ENCODE results near the gene C1QTNF5. TPM values are rescaled to one million over a fixed set of nuclear protein-coding genes. Genes with fewer than 3 reads are reported as not detected.

C1QTNF5 gene
- total and polyA plus RNA-seq, 2 of the 8 experiments (the other 6 are each of a cell fraction or from before 2014, with no cell fraction given): 2.2 to 2.7 TPM

DNA sequence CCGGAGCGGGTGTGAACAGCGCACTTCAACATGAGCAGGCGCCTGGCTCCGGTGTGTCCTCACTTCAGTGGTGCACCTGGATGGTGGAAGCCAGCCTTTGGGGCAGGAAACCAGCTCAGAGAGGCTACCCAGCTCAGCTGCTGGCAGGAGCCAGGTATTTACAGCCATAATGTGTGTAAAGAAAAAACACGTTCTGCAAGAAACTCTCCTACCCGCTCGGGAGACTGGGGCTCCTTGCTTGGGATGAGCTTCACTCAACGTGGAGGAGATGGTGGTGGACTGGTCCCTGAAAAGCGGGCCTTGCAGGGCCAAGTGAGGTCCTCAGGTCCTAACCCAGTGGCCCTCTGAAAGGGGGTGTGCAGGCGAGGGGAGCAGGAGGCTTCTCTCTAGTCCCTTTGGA lies 31.3 kb downstream of the C1QTNF5 start (continued):
- TF ChIP-seq CHD7 (IDR thresholded peaks at IDR 0.05; ENCODE audit: insufficient replicate concordance, low read length): no peak
- no peak for TF ChIP-seq SP4 (IDR thresholded peaks at IDR 0.05; ENCODE audit: low read length)
- TF ChIP-seq RNF2 (IDR thresholded peaks at IDR 0.05; ENCODE audit: borderline replicate concordance, low read depth, low read length, missing control alignments, poor library complexity, severe bottlenecking): no peak
- TF ChIP-seq TCF12 (IDR thresholded peaks at IDR 0.05; ENCODE audit: low read depth, low read length): no peak
- no peak for TF ChIP-seq CBX5 (IDR thresholded peaks at IDR 0.05; ENCODE audit: low read depth, low read length)
- no peak for TF ChIP-seq CBX8 (IDR thresholded peaks at IDR 0.05; ENCODE audit: borderline replicate concordance, low read depth, low read length)
- TF ChIP-seq HDAC2 (IDR thresholded peaks at IDR 0.05; ENCODE audit: borderline replicate concordance in 1 of 2, low read depth in 2 of 2, low read length in 2 of 2): no peak
- TF ChIP-seq RAD21 (IDR thresholded peaks at IDR 0.05 in 1 of 2, conservative IDR thresholded peaks at IDR 0.05 in 1 of 2; ENCODE audit: low read depth in 2 of 2, low read length in 2 of 2): no peak
- no peak for TF ChIP-seq EZH2 (IDR thresholded peaks at IDR 0.05; ENCODE audit: low read depth, low read length, severe bottlenecking)
- TF ChIP-seq SIRT6 (IDR thresholded peaks at IDR 0.05; ENCODE audit: low read length): no peak
- TF ChIP-seq CREB1 (IDR thresholded peaks at IDR 0.05): no peak

All from H1 (cell line).